Ovary (tissue), 9 donors: ENCODE data around the gene PHYH. TPM values are rescaled to one million over a fixed set of nuclear protein-coding genes. Genes with fewer than 3 reads are reported as not detected.

Experiments used
- DNase-seq, 5 donors: peaks; one replicate each; pipeline ENCODE4 v3.0.0-alpha.2; 2019 to 2020
- H3K27ac ChIP-seq, 2 donors: fragments of 200-600 bp; one replicate each; pipeline versions ENCODE4 v1.5.1 to v1.8.0; 2019 to 2022
- H3K27me3 ChIP-seq: fragments of 200-600 bp; one replicate; pipeline ENCODE4 v1.8.0; 2022
- H3K36me3 ChIP-seq: fragments of 200-600 bp; sonication (generic); one replicate; pipeline ENCODE4 v1.5.1; 2019
- H3K4me1 ChIP-seq: one replicate; pipeline ENCODE4 v1.8.1; 2013; ENCODE audit warnings: mild to moderate bottlenecking, moderate library complexity; ENCODE audit not compliant: insufficient read depth
- H3K4me3 ChIP-seq: fragments of 200-600 bp; sonication (generic); one replicate; pipeline ENCODE4 v1.5.1; 2017
- H3K9me3 ChIP-seq, 2 donors: fragments of 200-600 bp in 1 of 2; sonication (generic) in 1 of 2; one replicate each; pipeline versions ENCODE4 v1.5.1 to v1.8.1; 2013 to 2019; ENCODE audit warnings: mild to moderate bottlenecking in 1 of 2, moderate library complexity in 1 of 2
- EP300 ChIP-seq: sonication (generic); formaldehyde crosslinking; IDR thresholded peaks from one replicate; pipeline ENCODE4 v1.6.1; 2017; ENCODE audit warnings: antibody characterized with exemption
- POLR2A ChIP-seq: fragments of 450-650 bp; IDR thresholded peaks from one replicate; pipeline ENCODE4 v1.6.1; 2017; ENCODE audit warnings: antibody characterized with exemption, mild to moderate bottlenecking, moderate library complexity
- WGBS, 3 donors: extraction: QIAGEN DNeasy Blood & Tissue Kit in 1 of 3; methylation state at CpG; one replicate each; pipeline versions ENCODE4 v1.1.5 to v1.1.7; 2013 to 2017; 5-methylcytosine and 5-hydroxymethylcytosine counted together
- intact Hi-C, 4 donors: fragments of 100-400 bp; cut with DNase I; formaldehyde crosslinking; loops; one replicate each; pipeline versions ENCODE4 v1.11.0 to v1.15.1; 2022 to 2023
- polyA plus RNA-seq, 2 donors: library from polyadenylated mRNA; stranded (reverse); fragments of 200-250 nt in 1 of 2; fragments of 350-450 nt in 1 of 2; fragmentation: Illumina TruSeq in 1 of 2; extraction: RNeasy Lipid Tissue Mini Kit (QIAGEN cat#74804) in 1 of 2; gene quantifications; one replicate each; pipeline ENCODE4 v1.2.3, GENCODE V29; 2013 to 2014
- total RNA-seq, 7 donors: library from RNA; depleted of rRNA in 2 of 7; stranded (reverse); fragments of >200 nt in 2 of 7; fragmentation: NEBNext Ultra II Directional in 3 of 7; extraction: Animal tissue kit (Norgen Biotek cat#: 25700) in 3 of 7; gene quantifications; one replicate each; pipeline versions ENCODE4 v1.1.0 to v1.2.4, GENCODE V29; 2016 to 2023
- TF ChIP-seq, protein P1 (sequence below), 3 donors: fragments of 450-650 bp in 2 of 3; fragments of 200-600 bp in 1 of 3; IDR thresholded peaks; one replicate each; pipeline versions ENCODE4 v1.5.1 to v1.8.0; 2016 to 2022; ENCODE audit warnings: antibody characterized with exemption in 3 of 3, mild to moderate bottlenecking in 1 of 3
- donor health status: DM: no; HTN: no; CAD: no; lungs with moderate emphysema.
- donor health status: DM: no; HTN: no; CAD: no.
- donor health status: Bipolar disorder and iron deficiency.
- donor health status: DM: yes; HTN: yes; CAD: no.
- donor health status: DM: no; HTN: no; CAD: no.
- donor health status: DM: yes; HTN: yes; CAD: no.

PHYH gene
- total and polyA plus RNA-seq, 9 donors: 20.0 to 49.7 (median 39.7) TPM

DNA sequence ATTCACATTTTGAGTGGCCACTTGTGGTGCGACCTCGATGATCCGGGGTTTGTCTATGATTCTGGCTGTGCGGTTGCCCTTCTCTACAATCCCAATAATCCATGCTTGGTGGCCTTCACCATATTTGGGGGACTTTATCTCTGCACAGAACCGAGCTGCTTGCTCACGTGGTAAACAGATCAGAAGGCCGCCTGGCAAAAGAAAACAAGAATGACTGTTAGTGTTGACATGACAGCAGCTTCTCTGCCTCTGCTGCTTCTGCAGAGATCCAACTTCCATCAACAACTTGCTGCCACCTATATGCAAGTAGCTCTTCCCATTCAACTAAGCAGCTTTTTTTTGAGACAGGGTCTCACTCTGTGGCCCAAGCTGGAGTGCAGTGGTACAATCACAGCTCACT, 19.3 kb upstream of the PHYH start:
- no peak for DNase-seq
- Histone ChIP-seq H3K4me3 (no peak overlapping the region), H3K27ac (no peak overlapping the region), H3K36me3 (no peaks in the 10 kb centered on the region), H3K27me3 (no peaks in the 10 kb centered on the region), H3K9me3 (no peaks in the 10 kb centered on the region), H3K4me1 (no peaks in the 10 kb centered on the region)
- intact Hi-C loops: no loop called here
- WGBS, 3 donors: 74 to 86% (median 74%) methylated on average over 7 of the region's 7 CpGs
- no peak for TF ChIP-seq EP300
- TF ChIP-seq POLR2A: no peak
- TF ChIP-seq, protein P1, sequence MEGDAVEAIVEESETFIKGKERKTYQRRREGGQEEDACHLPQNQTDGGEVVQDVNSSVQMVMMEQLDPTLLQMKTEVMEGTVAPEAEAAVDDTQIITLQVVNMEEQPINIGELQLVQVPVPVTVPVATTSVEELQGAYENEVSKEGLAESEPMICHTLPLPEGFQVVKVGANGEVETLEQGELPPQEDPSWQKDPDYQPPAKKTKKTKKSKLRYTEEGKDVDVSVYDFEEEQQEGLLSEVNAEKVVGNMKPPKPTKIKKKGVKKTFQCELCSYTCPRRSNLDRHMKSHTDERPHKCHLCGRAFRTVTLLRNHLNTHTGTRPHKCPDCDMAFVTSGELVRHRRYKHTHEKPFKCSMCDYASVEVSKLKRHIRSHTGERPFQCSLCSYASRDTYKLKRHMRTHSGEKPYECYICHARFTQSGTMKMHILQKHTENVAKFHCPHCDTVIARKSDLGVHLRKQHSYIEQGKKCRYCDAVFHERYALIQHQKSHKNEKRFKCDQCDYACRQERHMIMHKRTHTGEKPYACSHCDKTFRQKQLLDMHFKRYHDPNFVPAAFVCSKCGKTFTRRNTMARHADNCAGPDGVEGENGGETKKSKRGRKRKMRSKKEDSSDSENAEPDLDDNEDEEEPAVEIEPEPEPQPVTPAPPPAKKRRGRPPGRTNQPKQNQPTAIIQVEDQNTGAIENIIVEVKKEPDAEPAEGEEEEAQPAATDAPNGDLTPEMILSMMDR (IDR thresholded peaks at IDR 0.05): no peak

- no peaks in the 10 kb centered on the region for H3K36me3 ChIP-seq
- H3K9me3 ChIP-seq: no peaks in the 10 kb centered on the region
- 66 to 67% (median 67%) methylated on average over 6 of the region's 6 CpGs for whole genome bisulfite sequencing, 3 donors
- H3K27ac ChIP-seq: no peak overlapping the region
- DNase-seq: no peak
- intact Hi-C loops: no loop called here
- H3K4me1 ChIP-seq: no peaks in the 10 kb centered on the region
- H3K27me3 ChIP-seq: no peaks in the 10 kb centered on the region
- TF ChIP-seq, protein P1 (IDR thresholded peaks at IDR 0.05): no peak
- no peak for TF ChIP-seq POLR2A
- no peak for TF ChIP-seq EP300
- no peak overlapping the region for H3K4me3 ChIP-seq
These were observed 17.6 kb upstream of the PHYH start for GRCh38 chr10:13317474-13317873.

DNA sequence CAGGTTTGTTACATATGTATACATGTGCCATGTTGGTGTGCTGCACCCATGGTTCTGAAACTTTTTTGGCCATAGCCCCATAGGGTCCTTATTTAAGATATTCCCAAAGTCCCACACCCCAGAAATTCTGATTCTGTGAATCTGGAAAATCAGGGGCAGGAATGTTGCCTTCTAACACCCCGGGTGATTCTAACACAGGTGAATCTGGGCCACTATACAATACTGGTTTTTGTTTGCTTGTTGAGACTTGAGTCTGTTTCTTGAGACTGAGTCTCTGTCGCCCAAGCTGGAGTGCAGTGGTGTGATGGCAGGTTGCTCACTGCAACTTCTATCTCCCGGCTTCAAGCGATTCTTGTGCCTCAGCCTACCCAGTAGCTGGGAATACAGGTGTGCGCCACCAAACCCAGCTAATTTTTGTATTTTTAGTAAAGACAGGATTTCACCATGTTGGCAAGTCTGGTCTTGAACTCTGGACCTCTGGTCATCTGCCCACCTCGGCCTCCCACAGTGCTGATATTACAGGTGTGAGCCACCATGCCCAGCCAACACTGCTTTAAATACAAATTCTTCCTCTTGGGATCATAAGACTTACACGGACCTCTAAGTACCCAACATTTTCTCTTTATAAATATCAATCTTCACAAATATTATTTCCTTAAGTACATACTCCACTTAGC, 16.9 kb upstream of the PHYH start:
- DNase-seq: no peak
- Histone ChIP-seq H3K9me3 (no peaks in the 10 kb centered on the region), H3K4me1 (no peaks in the 10 kb centered on the region), H3K27ac (no peak overlapping the region), H3K27me3 (no peaks in the 10 kb centered on the region), H3K4me3 (no peak overlapping the region), H3K36me3 (no peaks in the 10 kb centered on the region)
- TF ChIP-seq POLR2A (no peak), EP300 (no peak)
- TF ChIP-seq, protein P1 (IDR thresholded peaks at IDR 0.05): no peak
- 92 to 96% (median 92%) methylated on average over 7 of the region's 7 CpGs for WGBS, 3 donors
- intact Hi-C loops: no loop called here

DNA sequence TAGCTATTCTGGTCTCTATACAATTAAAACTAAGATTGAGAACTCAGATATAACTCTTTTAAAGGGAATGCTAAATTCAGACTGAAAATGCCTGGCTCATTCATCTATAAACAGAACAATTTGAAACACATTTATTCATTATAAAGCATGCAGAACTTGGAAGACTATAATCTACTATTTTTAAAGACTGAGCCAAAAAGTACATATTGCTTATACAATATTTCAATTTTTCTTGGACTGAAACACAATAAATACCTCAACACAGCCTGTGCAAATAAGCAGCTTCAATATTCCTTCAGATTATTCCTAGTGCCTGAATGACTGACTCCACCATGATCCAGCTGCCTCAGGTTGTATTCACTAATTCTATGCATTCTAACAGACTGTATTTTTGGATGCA, 15.5 kb upstream of the PHYH start:
- no peak overlapping the region for H3K4me3 ChIP-seq
- no peak overlapping the region for H3K27ac ChIP-seq
- H3K9me3 ChIP-seq: no peaks in the 10 kb centered on the region
- H3K4me1 ChIP-seq: no peaks in the 10 kb centered on the region
- no peak for TF ChIP-seq POLR2A
- TF ChIP-seq, protein P1 (IDR thresholded peaks at IDR 0.05): no peak
- TF ChIP-seq EP300: no peak
- H3K27me3 ChIP-seq: no peaks in the 10 kb centered on the region
- DNase-seq: no peak
- intact Hi-C loops: no loop called here
- no peaks in the 10 kb centered on the region for H3K36me3 ChIP-seq
